GM19099 (cell line): Measurements from ENCODE around the gene SORCS2.

Experiments
- POLR2A ChIP-seq: IDR thresholded peaks from 3 replicates; pipeline ENCODE4 v1.6.1; 2011; ENCODE audit warnings: low read depth; ENCODE audit not compliant: insufficient read length; ENCODE audit errors: extremely low read depth

The SORCS2 gene

DNA sequence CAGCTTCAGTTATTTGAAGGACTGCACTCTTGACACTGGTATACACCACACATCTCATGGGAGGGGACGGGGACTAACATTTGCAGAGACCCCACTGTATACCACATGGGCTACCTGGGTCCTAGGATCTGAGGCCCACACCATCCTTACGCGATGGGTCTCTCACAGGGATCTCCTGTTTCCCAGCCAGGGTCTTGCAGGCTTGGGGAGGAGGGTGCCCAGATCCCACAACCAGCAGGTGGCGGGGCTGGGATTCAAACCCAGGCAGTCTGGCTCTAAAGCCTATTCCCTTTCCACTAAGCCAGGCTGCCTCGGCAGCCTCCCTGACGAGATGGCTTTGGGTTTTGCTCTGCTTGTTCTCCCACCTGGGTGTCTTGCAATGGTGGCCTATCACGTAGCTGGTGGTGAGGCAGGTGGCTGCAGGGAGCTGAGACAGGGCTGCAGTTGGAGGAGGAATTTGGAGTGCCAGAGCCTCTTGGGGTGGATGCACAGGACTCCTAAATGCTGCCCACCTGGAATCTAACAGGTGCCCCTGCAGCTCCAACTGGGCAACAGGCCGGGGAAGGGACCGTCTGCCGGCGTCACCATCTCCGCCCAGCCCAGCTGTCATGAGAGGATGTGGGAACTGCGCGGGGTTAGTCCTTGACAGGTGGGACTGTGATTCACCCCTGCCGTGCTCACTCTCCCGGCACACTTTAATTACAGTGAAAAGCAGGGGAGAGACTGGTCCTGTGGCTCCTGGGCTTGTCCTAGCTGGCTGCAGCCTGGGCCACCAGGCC, 131.7 kb downstream of the SORCS2 start:
- TF ChIP-seq POLR2A: no peak

DNA sequence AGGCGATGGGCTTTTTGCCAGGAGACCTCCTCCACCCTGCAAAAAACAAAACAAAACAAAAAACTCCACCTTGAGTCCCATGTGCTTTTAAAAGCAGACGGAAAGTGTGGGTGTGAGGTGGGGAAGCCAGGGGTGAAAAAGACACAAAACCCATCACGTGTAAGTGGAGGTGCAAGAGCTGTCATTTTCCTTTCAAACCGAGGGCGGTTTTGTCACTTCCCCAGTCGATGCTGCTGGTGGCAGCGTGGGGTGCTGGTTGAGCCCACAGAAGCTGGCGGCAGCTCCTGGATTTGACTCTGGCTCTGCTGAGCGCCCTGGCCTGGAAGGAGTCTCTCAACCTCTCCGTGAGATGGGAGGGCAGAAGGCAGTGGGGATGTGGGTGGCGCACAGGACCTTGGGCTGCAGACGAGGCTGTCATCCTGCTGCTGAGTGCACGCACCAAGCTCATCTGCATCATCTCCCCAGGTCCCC, 132.3 kb downstream of the SORCS2 start:
- no peak for TF ChIP-seq POLR2A

DNA sequence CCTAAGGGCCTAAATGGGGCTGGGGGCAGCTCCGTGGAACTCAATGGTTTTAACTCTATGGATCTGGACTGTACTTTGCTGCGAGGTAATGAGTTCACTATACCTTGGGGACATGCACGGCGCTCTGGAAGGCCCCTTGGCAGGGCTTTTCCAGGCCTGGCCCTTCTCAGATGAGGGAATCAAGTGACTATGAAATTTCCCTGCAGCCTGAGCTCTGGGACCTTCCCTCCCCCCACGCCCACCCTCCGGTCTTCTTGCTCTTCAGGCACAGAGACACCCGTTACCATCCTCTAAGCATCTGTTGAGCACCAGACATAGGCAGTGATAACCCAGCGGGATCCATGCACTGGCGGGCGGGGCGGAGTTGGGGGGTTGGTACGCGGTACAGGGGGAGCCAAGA, 133.2 kb downstream of the SORCS2 start:
- TF ChIP-seq POLR2A: no peak

- TF ChIP-seq POLR2A: no peak
Measured at GRCh38 chr4:7326306-7326692, 134.0 kb downstream of the SORCS2 start.

DNA sequence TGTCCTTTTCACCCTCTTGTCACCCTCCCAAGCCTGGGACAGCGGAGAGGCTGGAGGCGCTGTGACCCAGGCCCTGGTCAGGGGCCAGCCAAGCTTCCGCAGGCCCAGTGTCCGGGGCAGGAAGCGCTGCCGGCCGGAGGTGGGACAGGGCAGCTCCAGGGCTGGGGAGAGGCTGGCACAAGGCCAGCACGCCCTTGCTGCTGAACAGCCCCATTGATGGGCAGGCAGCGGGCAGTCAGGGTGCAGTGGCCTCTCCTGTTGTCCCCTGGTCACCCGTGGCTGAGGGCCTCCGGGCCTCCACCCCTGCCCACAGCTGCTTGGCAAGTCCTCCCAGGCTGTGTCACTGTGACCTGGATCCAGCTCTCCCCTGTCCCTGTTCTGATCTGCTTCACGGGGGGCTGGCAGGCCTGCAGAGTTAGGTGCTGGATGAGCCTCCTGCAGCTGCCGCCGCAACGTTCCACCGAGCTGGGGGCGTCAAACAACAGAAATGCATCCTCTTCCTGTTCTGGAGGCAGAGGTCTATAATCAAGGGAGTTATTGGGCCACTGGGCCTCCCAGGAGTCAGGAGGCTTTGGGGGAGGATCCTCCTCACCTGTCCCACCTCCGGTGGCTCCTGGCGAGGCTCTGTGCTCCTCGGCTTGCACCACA, 134.5 kb downstream of the SORCS2 start:
- no peak for TF ChIP-seq POLR2A

DNA sequence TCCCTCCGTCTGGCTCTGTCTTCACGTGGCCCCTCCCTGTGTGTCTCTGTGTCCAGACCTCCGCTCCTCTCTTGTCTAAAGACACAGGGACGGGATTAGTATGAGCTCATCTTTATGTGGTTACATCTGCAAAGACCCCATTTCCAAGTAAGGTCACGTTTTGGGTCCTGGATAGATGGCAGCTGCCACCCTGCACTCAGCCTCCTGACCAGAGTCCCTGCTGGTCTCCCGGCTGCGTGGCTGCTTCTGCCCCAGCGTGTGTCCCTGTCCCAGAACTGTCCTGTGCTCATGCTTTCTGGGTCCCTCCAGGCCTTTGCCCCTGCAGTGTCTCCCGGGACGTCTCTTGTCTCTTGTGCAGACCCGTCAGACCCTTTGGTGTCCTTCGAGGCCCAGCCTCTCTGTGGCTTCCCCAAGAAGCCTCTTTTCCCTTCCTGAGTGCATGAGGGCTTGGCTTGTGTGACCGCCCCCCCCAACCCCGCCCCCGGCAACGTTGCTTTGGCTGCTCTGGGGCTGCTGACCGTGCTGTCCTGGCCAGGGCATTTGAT, 135.1 kb downstream of the SORCS2 start:
- no peak for TF ChIP-seq POLR2A

GRCh38 chr4:7328162-7328912, 136.0 kb downstream of the SORCS2 start:
- TF ChIP-seq POLR2A: no peak

- no peak for TF ChIP-seq POLR2A
Measured at GRCh38 chr4:7328913-7329638, 136.7 kb downstream of the SORCS2 start.

GRCh38 chr4:7330031-7330596, 137.8 kb downstream of the SORCS2 start:
- no peak for TF ChIP-seq POLR2A

DNA sequence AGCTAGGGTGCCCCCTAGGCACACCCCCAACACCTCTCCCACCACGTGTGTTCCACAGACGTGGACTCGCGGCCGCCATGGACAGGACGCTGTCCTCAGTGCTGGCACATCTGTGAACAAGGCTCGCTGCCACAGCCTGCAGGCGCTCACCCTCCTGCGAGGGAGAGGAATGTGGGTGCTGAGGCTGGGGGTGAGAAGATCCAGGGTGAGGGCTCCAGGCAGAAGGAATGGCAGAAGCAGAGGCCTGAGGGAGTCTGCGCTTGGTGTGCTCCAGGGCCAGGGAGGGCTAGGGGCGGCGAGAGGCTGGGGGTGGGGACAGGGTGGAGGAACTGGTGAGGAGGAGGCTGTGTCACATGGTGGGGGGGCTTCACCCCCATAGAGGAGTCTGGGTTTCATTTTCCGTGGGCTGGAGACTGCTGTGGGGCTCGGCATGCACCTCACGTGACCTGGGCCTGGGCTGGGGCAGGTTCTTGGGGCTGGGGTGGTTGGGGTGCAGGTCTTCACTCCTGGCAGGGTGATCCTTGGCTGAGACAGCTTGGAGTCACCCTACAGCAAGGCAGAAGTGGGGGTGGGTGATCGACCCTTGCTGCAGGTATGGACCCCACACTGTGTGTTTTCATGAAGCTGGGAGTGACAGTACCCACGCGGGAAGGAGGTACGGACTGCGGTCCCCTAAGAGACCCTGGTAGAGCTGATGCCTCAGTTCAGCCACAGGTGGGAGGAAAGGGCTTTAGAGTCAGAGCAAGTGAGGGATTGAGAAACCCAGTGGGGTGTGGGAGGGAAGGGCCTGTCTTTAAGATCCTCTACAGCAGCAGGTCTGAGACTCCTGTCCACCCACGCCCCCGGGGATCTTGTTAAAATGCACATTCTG, 138.7 kb downstream of the SORCS2 start:
- TF ChIP-seq POLR2A: no peak

DNA sequence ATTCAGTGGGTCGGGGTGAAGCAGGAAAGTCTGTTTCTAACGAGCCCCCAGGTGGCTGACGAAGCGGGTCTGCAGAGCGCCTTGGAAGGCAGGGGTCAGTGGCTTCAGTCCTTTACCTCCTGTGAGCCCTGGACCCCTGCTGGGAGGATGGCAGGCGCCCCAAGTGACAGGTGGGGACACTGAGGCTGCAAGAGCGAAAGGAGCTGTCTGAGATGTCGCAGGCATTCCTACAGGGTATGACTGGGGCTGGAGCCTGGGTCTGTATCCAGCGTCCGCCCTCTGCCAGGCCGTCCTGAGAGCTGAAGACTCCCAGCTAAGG, 139.3 kb downstream of the SORCS2 start:
- no peak for TF ChIP-seq POLR2A

GRCh38 chr4:7332216-7333023, 140.1 kb downstream of the SORCS2 start:
- no peak for TF ChIP-seq POLR2A
